Naive B cell (primary cell): ENCODE data around the gene RPH3AL. TPM values are rescaled to one million over a fixed set of nuclear protein-coding genes. Genes with fewer than 3 reads are reported as not detected.

Experiments
- ATAC-seq, 2 donors: fragments of 150-1000 bp; cut with Tn5 transposase; 2 replicates each; pipeline ENCODE4 v1.10.0; 2021; ENCODE audit warnings: low read depth in 2 of 2, mild to moderate bottlenecking in 2 of 2, moderate library complexity in 2 of 2
- DNase-seq: peaks from one replicate; pipeline ENCODE4 v3.0.0; 2022
- H3K27ac Mint-ChIP-seq, 6 donors: one replicate each; pipeline ENCODE4 v1.8.0; 2020 to 2022; ENCODE audit warnings: mild to moderate bottlenecking in 6 of 6, mixed read lengths in 6 of 6, moderate library complexity in 5 of 6, inconsistent platforms in 2 of 6
- H3K27me3 Mint-ChIP-seq, 3 donors: one replicate each; pipeline ENCODE4 v1.8.0; 2021 to 2022; ENCODE audit warnings: mixed read lengths in 3 of 3, mild to moderate bottlenecking in 1 of 3
- H3K36me3 Mint-ChIP-seq, 2 donors: one replicate each; pipeline ENCODE4 v1.8.0; 2020 to 2022; ENCODE audit warnings: mixed read lengths in 2 of 2, inconsistent platforms in 1 of 2, mild to moderate bottlenecking in 1 of 2
- H3K4me1 Mint-ChIP-seq, 3 donors: one replicate each; pipeline ENCODE4 v1.8.0; 2020 to 2022; ENCODE audit warnings: mixed read lengths in 3 of 3, inconsistent platforms in 1 of 3, mild to moderate bottlenecking in 1 of 3, moderate library complexity in 1 of 3
- H3K4me3 Mint-ChIP-seq, 8 donors: one replicate each; pipeline ENCODE4 v1.8.0; 2020 to 2022; ENCODE audit warnings: mild to moderate bottlenecking in 8 of 8, mixed read lengths in 8 of 8, moderate library complexity in 8 of 8, inconsistent platforms in 2 of 8
- H3K9me3 Mint-ChIP-seq, 7 donors: one replicate each; pipeline ENCODE4 v1.8.0; 2020 to 2022; ENCODE audit warnings: mixed read lengths in 7 of 7, mild to moderate bottlenecking in 5 of 7, inconsistent platforms in 2 of 7, moderate library complexity in 1 of 7
- polyA plus RNA-seq, 6 donors: library from polyadenylated mRNA; unstranded; fragments of 300-500 nt; fragmentation: Illumina TruSeq; gene quantifications; one replicate each; pipeline ENCODE4 v1.2.3, GENCODE V29; 2021; ENCODE audit warnings: low read depth in 6 of 6

The RPH3AL gene
- polyA plus RNA-seq, 6 donors from 2014 or later = 1.3 to 13.2 (median 2.9) TPM; not detected in 1

GRCh38 chr17:288802-289356 is 63.7 kb downstream of the RPH3AL start:
- DNase-seq = no peak
- no peak overlapping the region for H3K4me3 Mint-ChIP-seq
- H3K27me3 Mint-ChIP-seq = peaks cover 5 to 24% (median 15%) of the 10 kb centered on the region in 3 donors
- peaks cover 0 to 20% (median 5%) of the 10 kb centered on the region in 3 donors for H3K4me1 Mint-ChIP-seq
- H3K27ac Mint-ChIP-seq = peak overlapping the region in 1 of 6 donors; percentile 13
- no peaks in the 10 kb centered on the region for H3K36me3 Mint-ChIP-seq
- H3K9me3 Mint-ChIP-seq = peaks cover 0 to 2% (median 0%) of the 10 kb centered on the region in 7 donors
- peak; percentile 25 to 52 for ATAC-seq

GRCh38 chr17:286571-286970 is 66.0 kb downstream of the RPH3AL start:
- Mint-ChIP-seq H3K27me3 (peaks cover 0 to 13% (median under 1%) of the 10 kb centered on the region in 3 donors), H3K9me3 (peaks cover 0 to 2% (median 0%) of the 10 kb centered on the region in 7 donors), H3K4me1 (peaks cover 0 to 16% (median 5%) of the 10 kb centered on the region in 3 donors), H3K27ac (no peak overlapping the region), H3K36me3 (no peaks in the 10 kb centered on the region), H3K4me3 (no peak overlapping the region)
- ATAC-seq (no peak), DNase-seq (no peak)

GRCh38 chr17:285751-286422 is 66.7 kb downstream of the RPH3AL start:
- DNase-seq = no peak
- no peaks in the 10 kb centered on the region for H3K36me3 Mint-ChIP-seq
- H3K9me3 Mint-ChIP-seq = peaks cover 0 to 2% (median 0%) of the 10 kb centered on the region in 7 donors
- H3K4me3 Mint-ChIP-seq = no peak overlapping the region
- ATAC-seq = no peak
- H3K27me3 Mint-ChIP-seq = peaks cover 0 to 13% (median 0%) of the 10 kb centered on the region in 3 donors
- peaks cover 0 to 16% (median 5%) of the 10 kb centered on the region in 3 donors for H3K4me1 Mint-ChIP-seq
- no peak overlapping the region for H3K27ac Mint-ChIP-seq

- Mint-ChIP-seq H3K9me3 (peaks cover 0 to 2% (median 0%) of the 10 kb centered on the region in 7 donors), H3K27me3 (peaks cover 0 to 11% (median 0%) of the 10 kb centered on the region in 3 donors), H3K36me3 (no peaks in the 10 kb centered on the region), H3K4me1 (peaks cover 0 to 15% (median 5%) of the 10 kb centered on the region in 3 donors), H3K27ac (no peak overlapping the region), H3K4me3 (no peak overlapping the region)
- no peak for ATAC-seq
- DNase-seq = no peak
Observed at GRCh38 chr17:284676-285355, 67.8 kb downstream of the RPH3AL start.

- DNase-seq (no peak), ATAC-seq (no peak)
- no peaks in the 10 kb centered on the region for H3K36me3 Mint-ChIP-seq
- no peak overlapping the region for H3K4me3 Mint-ChIP-seq
- H3K9me3 Mint-ChIP-seq = no peaks in the 10 kb centered on the region
- peak overlapping the region in 1 of 6 donors; percentile 70 for H3K27ac Mint-ChIP-seq
- peaks cover 0 to 4% (median 0%) of the 10 kb centered on the region in 3 donors for H3K27me3 Mint-ChIP-seq
- peaks cover 0 to 8% (median 1%) of the 10 kb centered on the region in 3 donors for H3K4me1 Mint-ChIP-seq
Observed at GRCh38 chr17:283911-284675, 68.5 kb downstream of the RPH3AL start.

GRCh38 chr17:282912-283882 is 69.4 kb downstream of the RPH3AL start:
- no peaks in the 10 kb centered on the region for H3K36me3 Mint-ChIP-seq
- no peaks in the 10 kb centered on the region for H3K9me3 Mint-ChIP-seq
- H3K4me3 Mint-ChIP-seq = no peak overlapping the region
- DNase-seq (no peak), ATAC-seq (no peak)
- peaks cover 0 to 4% (median 0%) of the 10 kb centered on the region in 3 donors for H3K4me1 Mint-ChIP-seq
- H3K27ac Mint-ChIP-seq = peak overlapping the region in 1 of 6 donors; percentile 70
- no peaks in the 10 kb centered on the region for H3K27me3 Mint-ChIP-seq

- H3K36me3 Mint-ChIP-seq = no peaks in the 10 kb centered on the region
- ATAC-seq (no peak), DNase-seq (no peak)
- H3K4me1 Mint-ChIP-seq = peaks cover 0 to 4% (median 0%) of the 10 kb centered on the region in 3 donors
- no peaks in the 10 kb centered on the region for H3K27me3 Mint-ChIP-seq
- no peak overlapping the region for H3K27ac Mint-ChIP-seq
- no peak overlapping the region for H3K4me3 Mint-ChIP-seq
- H3K9me3 Mint-ChIP-seq = no peaks in the 10 kb centered on the region
Observed at GRCh38 chr17:282000-282911, 70.4 kb downstream of the RPH3AL start.

GRCh38 chr17:281365-281999 is 71.1 kb downstream of the RPH3AL start:
- ATAC-seq (no peak), DNase-seq (no peak)
- Mint-ChIP-seq H3K36me3 (no peaks in the 10 kb centered on the region), H3K4me1 (peaks cover 0 to 4% (median 0%) of the 10 kb centered on the region in 3 donors), H3K4me3 (peak overlapping the region in 1 of 8 donors; percentile 29), H3K27ac (peak overlapping the region in 1 of 6 donors; percentile 76), H3K9me3 (no peaks in the 10 kb centered on the region), H3K27me3 (no peaks in the 10 kb centered on the region)

GRCh38 chr17:280901-281300 is 71.7 kb downstream of the RPH3AL start:
- Mint-ChIP-seq H3K4me1 (peaks cover 0 to 4% (median 0%) of the 10 kb centered on the region in 3 donors), H3K27ac (no peak overlapping the region), H3K36me3 (no peaks in the 10 kb centered on the region), H3K4me3 (no peak overlapping the region), H3K9me3 (no peaks in the 10 kb centered on the region), H3K27me3 (no peaks in the 10 kb centered on the region)
- ATAC-seq (no peak), DNase-seq (no peak)

- H3K4me3 Mint-ChIP-seq = no peak overlapping the region
Observed at GRCh38 chr17:280216-280615, 72.4 kb downstream of the RPH3AL start.

GRCh38 chr17:279776-280175 is 72.8 kb downstream of the RPH3AL start:
- Mint-ChIP-seq H3K9me3 (no peaks in the 10 kb centered on the region), H3K27ac (no peak overlapping the region), H3K4me1 (peaks cover 0 to 4% (median 0%) of the 10 kb centered on the region in 3 donors), H3K4me3 (no peak overlapping the region), H3K36me3 (no peaks in the 10 kb centered on the region), H3K27me3 (no peaks in the 10 kb centered on the region)
- ATAC-seq (no peak), DNase-seq (no peak)

More at GRCh38 chr17:280216-280615, 72.4 kb downstream of the RPH3AL start:
- H3K4me1 Mint-ChIP-seq = peaks cover 0 to 4% (median 0%) of the 10 kb centered on the region in 3 donors
- H3K36me3 Mint-ChIP-seq = no peaks in the 10 kb centered on the region
- H3K9me3 Mint-ChIP-seq = no peaks in the 10 kb centered on the region
- no peaks in the 10 kb centered on the region for H3K27me3 Mint-ChIP-seq
- DNase-seq (no peak), ATAC-seq (no peak)
- no peak overlapping the region for H3K27ac Mint-ChIP-seq
